Measurements from ENCODE around the gene CROCC2.

The CROCC2 gene

GRCh38 chr2:240896394-240896793 is 9.7 kb upstream of the CROCC2 start:
- no peak for TF ChIP-seq PRDM10 (tag by site-specific recombination; IDR thresholded peaks at IDR 0.05)
- TF ChIP-seq ZNF138 (tag by site-specific recombination; IDR thresholded peaks at IDR 0.05; ENCODE audit: borderline replicate concordance): no peak
- H3K4me1 ChIP-seq (ENCODE audit: control insufficient read depth, insufficient read depth, low read length): no peaks in the 10 kb centered on the region
- ChIA-PET CTCF (interaction anchor here (1.8 kb wide), 1 partner anchor 18 kb away, joined by 10 read pairs; no protein-coding TSS in a partner anchor), POLR2A (no interaction called here)
- no peak overlapping the region for H3K27ac ChIP-seq (ENCODE audit: extremely low read depth, low read depth, low read length)
- no peaks in the 10 kb centered on the region for H3K36me3 ChIP-seq (ENCODE audit: control insufficient read depth in 2 of 2, insufficient read depth in 1 of 2, low read length in 2 of 2)
- no peak overlapping the region for H3K4me3 ChIP-seq (ENCODE audit: low read depth, low read length)
- H3K9me3 ChIP-seq (ENCODE audit: control insufficient read depth, insufficient read depth, low read depth, low read length): no peaks in the 10 kb centered on the region

- CTCF ChIA-PET: interaction anchor here (0.7 to 1.8 kb wide), 2 partner anchors 18 to 530 kb away, joined by 3 to 10 read pairs; no protein-coding TSS in a partner anchor
- H3K9me3 ChIP-seq (ENCODE audit: control insufficient read depth, insufficient read depth, low read depth, low read length): no peaks in the 10 kb centered on the region
- POLR2A ChIA-PET: no interaction called here
- no peak overlapping the region for H3K27ac ChIP-seq (ENCODE audit: extremely low read depth, low read depth, low read length)
- no peak for TF ChIP-seq ZNF629 (tag by site-specific recombination; IDR thresholded peaks at IDR 0.05)
- no peak for TF ChIP-seq ZBTB1 (tag by site-specific recombination; IDR thresholded peaks at IDR 0.05)
- no peak for TF ChIP-seq SETDB1 (IDR thresholded peaks at IDR 0.05; ENCODE audit: insufficient read length, low read length)
- TF ChIP-seq ZSCAN4 (tag by site-specific recombination; IDR thresholded peaks at IDR 0.05): no peak
- peak; percentile 90 for TF ChIP-seq ZIC2 (tag by site-specific recombination; IDR thresholded peaks at IDR 0.05)
- TF ChIP-seq ZBTB11 (tag by site-specific recombination; conservative IDR thresholded peaks at IDR 0.05; ENCODE audit: low read depth): no peak
- no peak for TF ChIP-seq SP3 (tag by site-specific recombination; IDR thresholded peaks at IDR 0.05)
- peak; percentile 96 for TF ChIP-seq GLIS1 (tag by site-specific recombination; IDR thresholded peaks at IDR 0.05)
- no peak overlapping the region for H3K4me3 ChIP-seq (ENCODE audit: low read depth, low read length)
- no peaks in the 10 kb centered on the region for H3K36me3 ChIP-seq (ENCODE audit: control insufficient read depth in 2 of 2, insufficient read depth in 1 of 2, low read length in 2 of 2)
- H3K4me1 ChIP-seq (ENCODE audit: control insufficient read depth, insufficient read depth, low read length): no peaks in the 10 kb centered on the region
Observed at GRCh38 chr2:240896871-240897692, 9.1 kb upstream of the CROCC2 start.

GRCh38 chr2:240898108-240898730 is 7.9 kb upstream of the CROCC2 start:
- ChIA-PET POLR2A (no interaction called here), CTCF (interaction anchor here (0.7 to 1.8 kb wide), 2 partner anchors 17 to 529 kb away, joined by 3 to 10 read pairs; no protein-coding TSS in a partner anchor)
- Histone ChIP-seq H3K36me3 (ENCODE audit: control insufficient read depth in 2 of 2, insufficient read depth in 1 of 2, low read length in 2 of 2) (no peaks in the 10 kb centered on the region), H3K4me1 (ENCODE audit: control insufficient read depth, insufficient read depth, low read length) (no peaks in the 10 kb centered on the region), H3K27ac (ENCODE audit: extremely low read depth, low read depth, low read length) (no peak overlapping the region), H3K9me3 (ENCODE audit: control insufficient read depth, insufficient read depth, low read depth, low read length) (no peaks in the 10 kb centered on the region), H3K4me3 (ENCODE audit: low read depth, low read length) (no peak overlapping the region)
- TF ChIP-seq ZNF391 (tag by site-specific recombination; IDR thresholded peaks at IDR 0.05; ENCODE audit: borderline replicate concordance, low read depth): no peak
- no peak for TF ChIP-seq ZNF843 (tag by site-specific recombination; IDR thresholded peaks at IDR 0.05)
- no peak for TF ChIP-seq ZNF202 (tag by site-specific recombination; IDR thresholded peaks at IDR 0.05; ENCODE audit: borderline replicate concordance)
- no peak for TF ChIP-seq ZSCAN5A (tag by site-specific recombination; IDR thresholded peaks at IDR 0.05)
- no peak for TF ChIP-seq ZNF777 (tag by site-specific recombination; IDR thresholded peaks at IDR 0.05; ENCODE audit: borderline replicate concordance)
- TF ChIP-seq ZNF214 (tag by site-specific recombination; IDR thresholded peaks at IDR 0.05; ENCODE audit: borderline replicate concordance): no peak
- TF ChIP-seq ZNF530 (tag by site-specific recombination; IDR thresholded peaks at IDR 0.05; ENCODE audit: low read depth): no peak
- TF ChIP-seq KLF17 (tag by site-specific recombination; IDR thresholded peaks at IDR 0.05): no peak
